Measurements from ENCODE around the gene MVD. TPM values are rescaled to one million over a fixed set of nuclear protein-coding genes. Genes with fewer than 3 reads are reported as not detected.

MVD gene
- total RNA-seq, 4 donors from 2014 or later: 10.9 to 27.5 (median 16.3) TPM

DNA sequence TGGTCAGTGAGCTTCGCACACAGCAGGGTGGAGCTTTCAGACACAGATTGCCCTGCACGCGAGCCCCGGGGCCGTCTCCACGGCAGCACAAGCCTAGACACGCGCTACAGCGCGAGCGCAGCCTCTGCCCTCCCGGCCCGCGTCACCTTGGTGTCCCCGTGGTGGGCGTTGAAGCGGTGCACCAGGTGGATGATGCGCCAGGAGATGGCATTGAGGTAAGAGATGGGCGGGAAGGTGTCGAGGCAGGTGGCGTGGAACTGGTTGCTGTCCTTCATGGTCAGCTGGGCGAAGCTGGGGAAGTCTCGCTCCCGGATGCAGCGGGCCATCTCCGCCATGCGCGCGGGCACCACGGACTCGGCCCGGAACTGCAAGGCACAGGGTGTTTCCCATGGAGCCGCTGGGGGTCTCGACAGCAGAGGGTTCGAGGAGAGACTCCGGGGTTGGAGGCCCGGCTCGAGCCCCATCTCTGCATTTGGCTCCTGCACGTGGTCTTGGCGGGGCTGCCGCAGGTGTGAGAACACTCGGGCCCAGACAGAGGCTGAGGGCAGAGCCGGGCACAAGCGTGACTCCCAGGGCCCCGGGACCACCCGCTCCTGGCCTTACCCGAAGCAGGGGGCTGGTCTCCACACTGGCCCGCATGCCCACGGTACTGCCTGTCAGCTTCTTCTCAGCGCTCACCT is 7.7 kb downstream of the MVD start:
- ATAC-seq (ENCODE audit: low FRiP score) (no peak), DNase-seq (ENCODE audit: low spot score) (no peak)
- TF ChIP-seq, protein P1, sequence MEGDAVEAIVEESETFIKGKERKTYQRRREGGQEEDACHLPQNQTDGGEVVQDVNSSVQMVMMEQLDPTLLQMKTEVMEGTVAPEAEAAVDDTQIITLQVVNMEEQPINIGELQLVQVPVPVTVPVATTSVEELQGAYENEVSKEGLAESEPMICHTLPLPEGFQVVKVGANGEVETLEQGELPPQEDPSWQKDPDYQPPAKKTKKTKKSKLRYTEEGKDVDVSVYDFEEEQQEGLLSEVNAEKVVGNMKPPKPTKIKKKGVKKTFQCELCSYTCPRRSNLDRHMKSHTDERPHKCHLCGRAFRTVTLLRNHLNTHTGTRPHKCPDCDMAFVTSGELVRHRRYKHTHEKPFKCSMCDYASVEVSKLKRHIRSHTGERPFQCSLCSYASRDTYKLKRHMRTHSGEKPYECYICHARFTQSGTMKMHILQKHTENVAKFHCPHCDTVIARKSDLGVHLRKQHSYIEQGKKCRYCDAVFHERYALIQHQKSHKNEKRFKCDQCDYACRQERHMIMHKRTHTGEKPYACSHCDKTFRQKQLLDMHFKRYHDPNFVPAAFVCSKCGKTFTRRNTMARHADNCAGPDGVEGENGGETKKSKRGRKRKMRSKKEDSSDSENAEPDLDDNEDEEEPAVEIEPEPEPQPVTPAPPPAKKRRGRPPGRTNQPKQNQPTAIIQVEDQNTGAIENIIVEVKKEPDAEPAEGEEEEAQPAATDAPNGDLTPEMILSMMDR (IDR thresholded peaks at IDR 0.05): no peak

DNA sequence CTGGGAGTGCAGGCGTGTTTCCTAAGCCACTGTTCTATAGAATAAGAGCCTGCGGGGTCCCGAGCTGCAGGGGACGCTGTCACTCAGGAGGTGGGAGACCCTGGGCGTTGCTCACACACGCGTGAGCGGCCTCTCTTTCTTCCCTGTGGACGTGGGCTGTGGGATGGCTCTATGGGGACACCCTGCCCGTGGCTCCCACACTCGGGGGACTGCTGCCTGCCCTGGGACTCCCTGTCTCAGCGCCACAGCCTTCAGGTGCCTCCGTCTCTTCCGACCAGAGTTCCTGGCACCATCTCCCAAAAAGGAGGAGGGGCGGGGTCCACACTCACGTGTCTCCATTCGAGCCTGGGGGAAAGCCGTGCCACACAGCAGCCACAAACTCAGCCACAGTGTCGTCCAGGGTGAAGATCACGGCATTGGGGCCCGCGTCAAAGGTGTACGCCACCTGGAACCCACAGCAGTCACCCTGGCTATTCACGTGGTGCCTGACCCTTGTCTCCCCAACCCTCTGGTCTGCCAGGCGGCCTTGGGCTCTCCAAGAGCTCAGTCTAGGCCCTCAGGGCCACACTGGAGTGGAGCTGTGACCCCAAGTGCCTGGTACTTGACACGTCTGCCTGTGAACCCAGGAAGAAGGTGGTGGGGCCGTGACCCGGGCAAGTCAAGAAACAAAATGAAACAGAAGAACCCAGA is 8.4 kb downstream of the MVD start:
- no peak for DNase-seq (ENCODE audit: low spot score)
- TF ChIP-seq, protein P1 (IDR thresholded peaks at IDR 0.05): no peak
- no peak for ATAC-seq (ENCODE audit: low FRiP score)

DNA sequence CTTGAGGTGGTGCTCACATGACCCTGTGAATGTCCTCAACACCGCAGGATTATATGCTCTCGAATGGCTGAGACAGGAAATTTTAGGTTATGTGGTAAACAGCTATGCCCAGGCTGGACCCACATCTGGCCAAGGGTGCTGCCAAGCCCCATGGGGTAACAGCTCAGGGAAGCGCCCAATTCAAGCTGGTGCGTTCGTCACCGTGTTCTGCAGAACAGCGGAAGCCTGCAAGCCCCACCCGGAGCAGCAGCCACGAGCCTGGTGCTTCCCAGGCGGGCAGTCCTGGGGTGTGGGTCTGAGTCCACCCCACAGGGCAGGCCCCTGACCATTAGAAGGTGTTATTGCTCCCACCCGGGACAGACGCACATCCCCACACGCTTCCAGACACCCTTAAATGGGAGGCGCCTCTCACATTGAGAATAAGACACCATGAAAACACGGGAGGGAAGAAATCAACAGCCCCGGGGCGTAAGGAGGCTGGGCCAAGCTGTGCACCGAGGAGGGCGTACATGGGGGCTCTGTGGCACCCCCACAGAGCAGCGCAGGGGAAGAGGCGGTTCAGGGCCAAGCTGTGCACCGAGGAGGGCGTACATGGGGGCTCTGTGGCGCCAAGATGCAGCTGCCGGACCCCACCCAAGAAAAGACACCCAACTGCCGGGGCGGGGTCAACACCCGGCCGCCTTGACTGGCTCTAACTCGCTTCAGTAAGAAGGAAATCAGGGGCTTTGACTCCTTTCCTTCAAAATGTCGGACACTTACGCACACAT is 9.1 kb downstream of the MVD start:
- DNase-seq (ENCODE audit: low spot score): no peak
- TF ChIP-seq, protein P1 (IDR thresholded peaks at IDR 0.05): no peak
- ATAC-seq (ENCODE audit: low FRiP score): no peak

DNA sequence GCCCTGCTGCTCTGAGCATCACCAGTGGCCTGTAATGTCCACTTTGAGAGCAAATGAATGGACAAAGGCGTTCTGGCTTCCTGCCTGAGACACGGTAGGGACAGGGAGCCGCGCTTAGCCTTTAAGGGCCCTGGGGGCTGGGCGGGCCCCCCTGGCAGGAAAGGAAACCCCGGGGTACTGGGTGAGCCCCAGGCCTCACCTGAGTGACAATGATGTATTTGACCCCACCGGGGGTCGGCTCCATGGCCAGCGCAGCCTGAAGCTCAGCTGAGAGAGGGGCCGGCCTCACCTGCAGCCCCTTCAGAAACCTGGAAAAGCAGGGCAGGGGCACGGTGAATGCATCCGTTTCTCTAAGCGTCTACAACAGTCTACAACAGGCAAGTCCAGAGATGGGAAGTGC is 9.8 kb downstream of the MVD start:
- DNase-seq (ENCODE audit: low spot score) (no peak), ATAC-seq (ENCODE audit: low FRiP score) (no peak)
- TF ChIP-seq, protein P1 (IDR thresholded peaks at IDR 0.05): no peak

DNA sequence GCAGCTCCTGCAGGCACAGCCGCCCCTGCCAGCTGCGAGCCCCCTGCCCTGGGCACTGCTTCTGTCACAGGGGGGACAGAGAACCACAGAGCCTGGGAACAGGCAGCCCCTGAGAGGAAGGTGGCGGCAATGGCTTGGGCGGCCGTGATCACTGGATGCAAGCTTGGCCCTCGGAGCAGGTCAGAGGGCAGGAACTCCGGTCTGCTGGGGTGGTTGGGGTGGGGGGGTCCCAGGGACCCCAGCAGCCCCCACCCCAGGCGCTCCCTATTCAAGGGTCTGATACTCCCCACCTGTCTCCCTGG is 10.2 kb downstream of the MVD start:
- TF ChIP-seq, protein P1 (IDR thresholded peaks at IDR 0.05): no peak
- ATAC-seq (ENCODE audit: low FRiP score) (no peak), DNase-seq (ENCODE audit: low spot score) (no peak)

DNA sequence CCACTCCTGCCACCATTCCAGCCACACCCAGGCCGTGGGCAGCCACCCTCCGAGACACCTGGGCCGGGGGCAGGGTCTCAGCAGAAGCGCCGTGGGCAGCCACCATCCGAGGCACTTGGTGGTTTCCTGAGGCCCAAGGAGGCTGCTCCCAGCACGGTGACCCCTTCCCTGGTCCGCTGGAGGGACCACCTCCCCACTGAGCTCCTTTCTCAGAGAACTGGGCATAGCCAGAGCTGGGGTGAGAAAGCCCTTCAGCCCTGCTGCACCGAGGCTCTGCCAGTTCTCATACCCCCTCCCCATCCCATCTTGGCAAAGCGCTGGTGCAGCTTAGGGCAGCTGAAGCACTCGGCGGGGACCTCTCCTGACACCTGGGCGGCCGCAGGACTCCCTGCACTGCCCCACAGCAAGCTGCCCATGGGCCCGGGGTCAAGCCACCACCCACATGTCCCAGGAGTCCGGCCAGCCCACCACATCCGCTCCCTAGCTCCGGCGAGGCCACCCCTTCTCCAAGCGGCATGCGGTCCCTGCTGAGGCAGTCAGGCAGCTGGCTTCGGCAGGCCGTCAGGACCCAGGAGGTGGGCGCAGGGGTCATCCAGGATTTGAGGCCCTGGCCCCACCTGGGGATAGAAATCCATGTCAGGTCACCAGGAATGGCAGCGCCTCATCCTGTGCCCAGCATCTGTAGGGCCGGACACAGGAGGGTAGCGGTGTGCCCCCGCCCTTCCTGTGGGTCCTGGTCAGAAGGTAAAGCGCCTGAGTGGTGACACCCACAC is 10.7 kb downstream of the MVD start:
- TF ChIP-seq, protein P1 (IDR thresholded peaks at IDR 0.05): no peak
- DNase-seq (ENCODE audit: low spot score) (no peak), ATAC-seq (ENCODE audit: low FRiP score) (no peak)
